Measurements from ENCODE around the gene FAAP100.

DNA sequence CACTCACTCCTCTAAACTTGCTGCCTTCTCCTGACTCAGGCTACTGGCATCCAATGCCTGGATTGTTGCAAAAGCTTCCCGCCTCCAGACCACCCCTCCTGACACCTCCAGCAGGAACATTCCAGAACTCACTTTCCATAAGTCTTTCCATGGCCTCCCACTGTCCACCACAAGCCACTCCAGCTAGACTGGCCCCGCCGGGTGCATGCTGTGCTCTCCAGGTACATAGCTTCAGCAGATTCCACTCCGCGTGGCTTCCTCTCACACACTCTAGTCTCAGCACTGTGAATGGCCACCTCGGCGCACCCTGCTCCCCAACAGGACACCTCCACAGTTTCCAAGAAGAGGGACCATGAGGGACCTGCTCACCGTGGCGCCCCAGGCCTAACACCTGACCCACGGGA, 25.9 kb upstream of the FAAP100 start:
- TF ChIP-seq EZH2 (IDR thresholded peaks at IDR 0.05; ENCODE audit: borderline replicate concordance, insufficient read depth, low read depth, low read length, poor library complexity, severe bottlenecking) (no peak), CTCF (IDR thresholded peaks at IDR 0.05) (no peak)

All from B cell (primary cell).